SK-N-SH treated with all-trans-retinoic acid at 6 μM for 48 hours (cell line): ENCODE measurements around the gene LTBP1.

ENCODE experiments used
- ATAC-seq: fragments of 200-7000 bp; cut with Tn5 transposase; 3 replicates; pipeline ENCODE4 v1.9.1; 2020; ENCODE audit warnings: mild to moderate bottlenecking, moderate library complexity
- ARNTL ChIP-seq: fragments of 450-650 bp; formaldehyde crosslinking; IDR thresholded peaks from 2 replicates; pipeline ENCODE4 v1.5.0; 2020; ENCODE audit warnings: low read depth, mild to moderate bottlenecking, moderate library complexity, borderline replicate concordance
- CSDC2 ChIP-seq: fragments of 250-450 bp; sonication (Bioruptor Pico); IDR thresholded peaks from 2 replicates; pipeline ENCODE4 v1.5.0; 2020; ENCODE audit warnings: mild to moderate bottlenecking, moderate library complexity
- ESRRG ChIP-seq: fragments of 250-450 bp; sonication (Bioruptor Pico); IDR thresholded peaks from 2 replicates; pipeline ENCODE4 v1.6.1; 2021; ENCODE audit warnings: mild to moderate bottlenecking
- GLIS3 ChIP-seq: fragments of 250-450 bp; sonication (Bioruptor Pico); IDR thresholded peaks from 2 replicates; pipeline ENCODE4 v1.5.0; 2020; ENCODE audit warnings: mild to moderate bottlenecking, moderate library complexity
- ISL1 ChIP-seq: fragments of 250-450 bp; sonication (Bioruptor Pico); IDR thresholded peaks from 2 replicates; pipeline ENCODE4 v2.1.2; 2022; ENCODE audit warnings: mild to moderate bottlenecking, moderate library complexity
- OSR1 ChIP-seq: fragments of 250-450 bp; sonication (Bioruptor Pico); IDR thresholded peaks from 2 replicates; pipeline ENCODE4 v1.8.0; 2022; ENCODE audit warnings: moderate library complexity, mild to moderate bottlenecking, inconsistent platforms
- POU6F1 ChIP-seq: fragments of 250-450 bp; sonication (Bioruptor Pico); IDR thresholded peaks from 2 replicates; pipeline ENCODE4 v1.8.0; 2021; ENCODE audit warnings: low read depth, mild to moderate bottlenecking, moderate library complexity, borderline replicate concordance
- RARB ChIP-seq: fragments of 250-450 bp; sonication (Bioruptor Pico); IDR thresholded peaks from 2 replicates; pipeline ENCODE4 v1.8.0; 2021; ENCODE audit warnings: mild to moderate bottlenecking, moderate library complexity
- TCF4 ChIP-seq: fragments of 250-450 bp; sonication (Bioruptor Pico); IDR thresholded peaks from 2 replicates; pipeline ENCODE4 v1.8.0; 2021; ENCODE audit warnings: mild to moderate bottlenecking, moderate library complexity, borderline replicate concordance
- TOX ChIP-seq: fragments of 250-450 bp; sonication (Bioruptor Pico); IDR thresholded peaks from 2 replicates; pipeline ENCODE4 v1.8.0; 2021; ENCODE audit warnings: mild to moderate bottlenecking, moderate library complexity, borderline replicate concordance
- ZC3H10 ChIP-seq: fragments of 250-450 bp; sonication (Bioruptor Pico); IDR thresholded peaks from 2 replicates; pipeline ENCODE4 v1.5.1; 2021; ENCODE audit warnings: mild to moderate bottlenecking, moderate library complexity
- ZFP30 ChIP-seq: fragments of 450-650 bp; formaldehyde crosslinking; IDR thresholded peaks from 2 replicates; pipeline ENCODE4 v1.5.0; 2022; ENCODE audit warnings: mild to moderate bottlenecking, moderate library complexity
- ZNF70 ChIP-seq: fragments of 450-650 bp; formaldehyde crosslinking; IDR thresholded peaks from 2 replicates; pipeline ENCODE4 v1.5.0; 2020; ENCODE audit warnings: mild to moderate bottlenecking, moderate library complexity
- ZNF8 ChIP-seq: fragments of 450-650 bp; formaldehyde crosslinking; IDR thresholded peaks from 2 replicates; pipeline ENCODE4 v1.5.0; 2020; ENCODE audit warnings: mild to moderate bottlenecking, moderate library complexity
- TF ChIP-seq, protein P1 (sequence below): fragments of 250-450 bp; sonication (Bioruptor Pico); IDR thresholded peaks from 2 replicates; pipeline ENCODE4 v1.8.0; 2020; ENCODE audit warnings: mild to moderate bottlenecking, moderate library complexity, borderline replicate concordance
- TF ChIP-seq, protein P2 (sequence below): fragments of 250-450 bp; sonication (Bioruptor Pico); IDR thresholded peaks from 2 replicates; pipeline ENCODE4 v1.5.1; 2021; ENCODE audit warnings: mild to moderate bottlenecking, moderate library complexity

Gene LTBP1

DNA sequence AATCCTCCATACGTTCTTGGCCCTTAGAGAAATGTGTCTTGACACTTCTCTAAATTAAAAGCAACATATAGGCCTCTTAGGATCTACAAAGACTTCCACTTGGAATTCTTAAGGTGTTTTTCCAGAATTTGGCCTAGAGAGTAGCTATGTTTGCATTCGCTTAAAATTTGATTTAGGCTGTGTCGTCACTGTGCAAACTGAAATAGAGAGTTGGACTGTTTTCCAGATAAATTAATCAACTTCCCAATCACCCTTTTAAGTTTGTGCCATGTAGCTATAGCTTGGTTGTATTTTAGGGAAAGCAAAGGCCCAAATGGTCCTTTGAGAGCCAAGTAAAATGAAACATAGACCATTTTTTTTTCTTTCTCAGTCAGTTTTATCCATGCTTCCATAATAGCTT, 401.1 kb downstream of the LTBP1 start:
- no peak for ATAC-seq
- TF ChIP-seq ESRRG (CRISPR knock-in tag) (no peak), GLIS3 (CRISPR knock-in tag) (no peak), ISL1 (CRISPR knock-in tag) (no peak), RARB (CRISPR knock-in tag) (no peak), ZNF8 (CRISPR knock-in tag) (no peak), ARNTL (CRISPR knock-in tag) (no peak), TOX (CRISPR knock-in tag) (no peak)
- TF ChIP-seq, protein P1, sequence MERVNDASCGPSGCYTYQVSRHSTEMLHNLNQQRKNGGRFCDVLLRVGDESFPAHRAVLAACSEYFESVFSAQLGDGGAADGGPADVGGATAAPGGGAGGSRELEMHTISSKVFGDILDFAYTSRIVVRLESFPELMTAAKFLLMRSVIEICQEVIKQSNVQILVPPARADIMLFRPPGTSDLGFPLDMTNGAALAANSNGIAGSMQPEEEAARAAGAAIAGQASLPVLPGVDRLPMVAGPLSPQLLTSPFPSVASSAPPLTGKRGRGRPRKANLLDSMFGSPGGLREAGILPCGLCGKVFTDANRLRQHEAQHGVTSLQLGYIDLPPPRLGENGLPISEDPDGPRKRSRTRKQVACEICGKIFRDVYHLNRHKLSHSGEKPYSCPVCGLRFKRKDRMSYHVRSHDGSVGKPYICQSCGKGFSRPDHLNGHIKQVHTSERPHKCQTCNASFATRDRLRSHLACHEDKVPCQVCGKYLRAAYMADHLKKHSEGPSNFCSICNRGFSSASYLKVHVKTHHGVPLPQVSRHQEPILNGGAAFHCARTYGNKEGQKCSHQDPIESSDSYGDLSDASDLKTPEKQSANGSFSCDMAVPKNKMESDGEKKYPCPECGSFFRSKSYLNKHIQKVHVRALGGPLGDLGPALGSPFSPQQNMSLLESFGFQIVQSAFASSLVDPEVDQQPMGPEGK (CRISPR knock-in tag): no peak
- TF ChIP-seq, all 23 proteins: peak for 0

- ATAC-seq: no peak
- TF ChIP-seq OSR1 (CRISPR knock-in tag): no peak
- no peak for TF ChIP-seq ZNF8 (CRISPR knock-in tag)
- TF ChIP-seq, protein P2, sequence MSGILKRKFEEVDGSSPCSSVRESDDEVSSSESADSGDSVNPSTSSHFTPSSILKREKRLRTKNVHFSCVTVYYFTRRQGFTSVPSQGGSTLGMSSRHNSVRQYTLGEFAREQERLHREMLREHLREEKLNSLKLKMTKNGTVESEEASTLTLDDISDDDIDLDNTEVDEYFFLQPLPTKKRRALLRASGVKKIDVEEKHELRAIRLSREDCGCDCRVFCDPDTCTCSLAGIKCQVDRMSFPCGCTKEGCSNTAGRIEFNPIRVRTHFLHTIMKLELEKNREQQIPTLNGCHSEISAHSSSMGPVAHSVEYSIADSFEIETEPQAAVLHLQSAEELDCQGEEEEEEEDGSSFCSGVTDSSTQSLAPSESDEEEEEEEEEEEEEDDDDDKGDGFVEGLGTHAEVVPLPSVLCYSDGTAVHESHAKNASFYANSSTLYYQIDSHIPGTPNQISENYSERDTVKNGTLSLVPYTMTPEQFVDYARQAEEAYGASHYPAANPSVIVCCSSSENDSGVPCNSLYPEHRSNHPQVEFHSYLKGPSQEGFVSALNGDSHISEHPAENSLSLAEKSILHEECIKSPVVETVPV: no peak
These were observed 403.9 kb downstream of the LTBP1 start for GRCh38 chr2:33350632-33351031.

DNA sequence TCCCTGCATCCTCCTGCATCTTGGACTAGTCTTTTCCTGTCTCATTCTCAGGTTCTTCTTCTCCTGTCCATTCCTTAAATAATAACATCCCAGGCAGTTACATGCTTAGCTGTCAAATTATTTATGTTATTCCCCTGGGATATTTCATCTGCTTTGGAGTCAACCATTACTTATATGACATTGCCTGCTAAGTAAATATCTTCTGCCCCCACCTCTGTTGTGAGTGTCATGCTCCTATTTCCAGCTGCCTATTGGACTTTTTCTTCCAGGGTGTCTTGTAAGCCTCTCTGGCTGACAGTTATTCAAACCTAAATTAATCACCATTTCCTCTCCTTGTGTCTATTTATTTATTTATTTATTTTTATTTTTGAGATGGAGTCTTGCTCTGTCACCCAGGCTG, 405.0 kb downstream of the LTBP1 start:
- TF ChIP-seq ZFP30 (CRISPR knock-in tag): no peak
- no peak for TF ChIP-seq ISL1 (CRISPR knock-in tag)
- TF ChIP-seq, protein P1 (CRISPR knock-in tag): no peak
- no peak for TF ChIP-seq ZC3H10 (CRISPR knock-in tag)
- TF ChIP-seq ZNF8 (CRISPR knock-in tag): no peak

GRCh38 chr2:33354981-33355380, 408.2 kb downstream of the LTBP1 start:
- TF ChIP-seq ZNF8 (CRISPR knock-in tag): no peak
- TF ChIP-seq ISL1 (CRISPR knock-in tag): no peak
- no peak; the same call in 2 of the 3 replicates for ATAC-seq

More for the DNA sequence above, 405.0 kb downstream of the LTBP1 start:
- no peak for ATAC-seq

GRCh38 chr2:33358878-33359277, 412.1 kb downstream of the LTBP1 start:
- no peak for ATAC-seq
- TF ChIP-seq TOX (CRISPR knock-in tag) (no peak), ESRRG (CRISPR knock-in tag) (no peak), TCF4 (no peak), POU6F1 (CRISPR knock-in tag) (no peak), CSDC2 (CRISPR knock-in tag) (no peak), RARB (CRISPR knock-in tag) (no peak), ZC3H10 (CRISPR knock-in tag) (no peak), ZNF70 (CRISPR knock-in tag) (no peak)
- TF ChIP-seq, protein P1 (CRISPR knock-in tag): no peak
- TF ChIP-seq, protein P2: no peak
